ENCODE measurements around the gene RAG2.
"Not testable (repeated sequence)": the region's sequence is repeated elsewhere in the genome, so short reads cannot be mapped to it uniquely, and the experiment has no call there.

RAG2 gene

DNA sequence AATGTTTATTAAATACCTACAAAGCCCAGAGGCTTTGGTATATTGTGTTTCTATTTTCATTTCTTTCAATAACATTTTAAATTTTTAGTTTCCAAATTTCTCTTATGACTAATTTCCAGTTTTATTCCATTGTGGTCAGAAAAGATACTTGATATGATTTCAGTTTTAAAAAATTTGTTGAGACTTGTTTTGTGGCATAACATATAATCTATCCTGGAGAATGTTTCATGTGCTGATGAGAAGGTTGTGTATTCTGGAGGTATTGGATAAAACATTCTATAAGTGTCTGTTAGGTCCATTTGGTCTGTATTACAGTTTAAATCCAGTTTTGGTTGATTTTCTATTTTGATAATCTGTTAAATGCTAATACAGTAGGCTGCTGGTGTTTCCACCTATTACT is 40.0 kb downstream of the RAG2 start:
- no peak for FAIRE-seq

DNA sequence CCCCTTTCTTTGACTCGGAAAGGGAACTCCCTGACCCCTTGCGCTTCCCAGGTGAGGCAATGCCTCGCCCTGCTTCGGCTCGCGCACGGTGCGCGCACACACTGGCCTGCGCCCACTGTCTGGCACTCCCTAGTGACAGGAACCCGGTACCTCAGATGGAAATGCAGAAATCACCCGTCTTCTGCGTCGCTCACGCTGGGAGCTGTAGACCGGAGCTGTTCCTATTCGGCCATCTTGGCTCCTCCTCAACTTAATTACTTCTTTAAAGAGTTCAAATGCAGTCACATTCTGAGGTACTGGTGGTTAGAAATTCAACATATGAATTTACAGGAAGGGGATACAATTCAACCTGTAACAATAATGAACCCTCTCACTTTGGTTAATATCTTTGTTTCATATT is 40.6 kb downstream of the RAG2 start:
- DNase-seq (ENCODE audit: insufficient read length, low spot score); FAIRE-seq: not testable (repeated sequence)

More for the DNA sequence above, 40.0 kb downstream of the RAG2 start:
- DNase-seq (ENCODE audit: insufficient read length, low spot score), result no peak

DNA sequence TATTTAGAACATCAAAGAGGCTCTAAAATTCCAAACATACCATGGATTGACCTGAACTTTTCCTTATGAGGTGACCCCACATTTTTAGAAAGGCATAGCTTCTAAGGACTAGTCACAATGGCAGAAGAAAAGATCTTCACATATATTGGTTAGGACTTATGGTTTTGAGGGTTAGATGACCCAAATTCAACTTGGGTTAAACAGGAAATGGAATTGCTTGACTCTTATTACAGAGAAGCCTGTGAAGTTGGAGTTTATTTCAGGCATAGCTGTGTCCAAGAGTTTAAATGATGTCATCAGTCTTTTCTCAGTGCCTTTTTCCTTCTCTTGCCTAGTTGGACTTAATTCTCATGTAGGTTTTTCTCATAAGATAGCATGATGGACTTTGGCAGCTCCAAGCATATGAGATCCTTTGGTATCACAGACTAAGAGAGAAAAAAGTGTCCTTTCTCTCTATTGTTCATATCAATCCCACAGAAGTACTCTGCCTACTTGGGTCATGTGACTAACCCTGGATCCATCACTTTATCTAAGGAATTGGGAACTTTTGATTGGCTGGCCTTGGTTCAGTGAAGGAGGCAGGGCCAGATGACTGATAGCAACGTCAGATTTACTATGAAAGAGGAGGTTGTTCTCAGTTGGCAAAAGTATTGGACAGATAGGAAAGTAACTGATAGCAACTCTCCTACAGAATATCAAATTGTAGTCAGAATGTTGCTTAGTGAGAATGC is 47.5 kb downstream of the RAG2 start:
- DNase-seq (ENCODE audit: insufficient read length, low spot score) (no peak), FAIRE-seq (no peak)

All from GM19239 (cell line).